HepG2 (cell line): ENCODE measurements around the gene STX4. TPM values are rescaled to one million over a fixed set of nuclear protein-coding genes. Genes with fewer than 3 reads are reported as not detected.

ENCODE experiments used
- ATF2 ChIP-seq: sonication (generic); formaldehyde crosslinking; IDR thresholded peaks from 2 replicates; pipeline ENCODE4 v1.4.0; 2020; ENCODE audit warnings: missing genetic modification reagents
- ATF4 ChIP-seq, 2 experiments: fragments of 450-650 bp in 1 of 2; sonication (generic) in 1 of 2; formaldehyde crosslinking; IDR thresholded peaks; 2 replicates each; pipeline versions ENCODE4 v1.5.0 to v1.8.0; 2020 to 2022; ENCODE audit warnings: mild to moderate bottlenecking in 1 of 2, missing genetic modification reagents in 1 of 2
- CHCHD3 ChIP-seq: sonication (generic); formaldehyde crosslinking; IDR thresholded peaks from 2 replicates; pipeline ENCODE4 v1.8.0; 2022; ENCODE audit warnings: mild to moderate bottlenecking, missing genetic modification reagents, moderate library complexity
- IKZF1 ChIP-seq: fragments of 450-650 bp; IDR thresholded peaks from 2 replicates; pipeline ENCODE4 v1.7.1; 2016
- MNT ChIP-seq: fragments of 450-650 bp; IDR thresholded peaks from 2 replicates; pipeline ENCODE4 v1.6.1; 2016
- NFE2L2 ChIP-seq: fragments of 150-350 bp; IDR thresholded peaks from 2 replicates; pipeline ENCODE4 v1.6.1; 2014; ENCODE audit warnings: low read length
- PHF5A ChIP-seq: IDR thresholded peaks from one replicate; pipeline ENCODE4 v1.6.1; 2018; ENCODE audit warnings: low read depth, missing genetic modification reagents; ENCODE audit not compliant: unreplicated experiment
- PRMT3 ChIP-seq: sonication (generic); formaldehyde crosslinking; IDR thresholded peaks from 2 replicates; pipeline ENCODE4 v1.8.1; 2022; ENCODE audit warnings: low read depth, mild to moderate bottlenecking, moderate library complexity, missing genetic modification reagents, borderline replicate concordance
- RXRB ChIP-seq: IDR thresholded peaks from 2 replicates; pipeline ENCODE4 v1.6.1; 2016; ENCODE audit warnings: borderline replicate concordance, missing genetic modification reagents, missing compliant biosample characterization
- SNAPC2 ChIP-seq: sonication (generic); formaldehyde crosslinking; IDR thresholded peaks from 2 replicates; pipeline ENCODE4 v1.8.1; 2022; ENCODE audit warnings: mild to moderate bottlenecking, missing genetic modification reagents
- SP5 ChIP-seq: IDR thresholded peaks from 2 replicates; pipeline ENCODE4 v1.6.1; 2016; ENCODE audit warnings: low read depth, borderline replicate concordance
- UBTF ChIP-seq: sonication (generic); formaldehyde crosslinking; IDR thresholded peaks from 2 replicates; pipeline ENCODE4 v1.4.0; 2020; ENCODE audit warnings: mild to moderate bottlenecking, missing genetic modification reagents
- ZFAT ChIP-seq: sonication (generic); formaldehyde crosslinking; conservative IDR thresholded peaks from 2 replicates; pipeline ENCODE4 v1.8.1; 2023; ENCODE audit warnings: missing genetic modification reagents, inconsistent platforms
- ZFP36L1 ChIP-seq: sonication (generic); formaldehyde crosslinking; IDR thresholded peaks from 2 replicates; pipeline ENCODE4 v1.8.0; 2022; ENCODE audit warnings: mild to moderate bottlenecking, missing genetic modification reagents, moderate library complexity
- ZNF121 ChIP-seq: sonication (generic); formaldehyde crosslinking; IDR thresholded peaks from 2 replicates; pipeline ENCODE4 v1.5.0; 2020; ENCODE audit warnings: mild to moderate bottlenecking, missing genetic modification reagents
- ZNF333 ChIP-seq: sonication (generic); formaldehyde crosslinking; IDR thresholded peaks from 2 replicates; pipeline ENCODE4 v1.4.0; 2020; ENCODE audit warnings: mild to moderate bottlenecking, missing genetic modification reagents, borderline replicate concordance
- ZNF33B ChIP-seq: sonication (generic); formaldehyde crosslinking; IDR thresholded peaks from 2 replicates; pipeline ENCODE4 v1.5.1; 2020; ENCODE audit warnings: mild to moderate bottlenecking, missing genetic modification reagents
- ZNF354B ChIP-seq: sonication (generic); formaldehyde crosslinking; IDR thresholded peaks from 2 replicates; pipeline ENCODE4 v1.8.0; 2022; ENCODE audit warnings: mild to moderate bottlenecking, missing genetic modification reagents
- ZNF512 ChIP-seq: sonication (generic); formaldehyde crosslinking; IDR thresholded peaks from 2 replicates; pipeline ENCODE4 v1.4.0; 2020; ENCODE audit warnings: mild to moderate bottlenecking, missing genetic modification reagents
- ZNF605 ChIP-seq: sonication (generic); formaldehyde crosslinking; IDR thresholded peaks from 2 replicates; pipeline ENCODE4 v1.8.0; 2022; ENCODE audit warnings: mild to moderate bottlenecking, missing genetic modification reagents
- ZNF75D ChIP-seq: sonication (generic); formaldehyde crosslinking; IDR thresholded peaks from 2 replicates; pipeline ENCODE4 v1.8.1; 2023; ENCODE audit warnings: missing genetic modification reagents, mild to moderate bottlenecking, borderline replicate concordance
- polyA plus RNA-seq, 8 experiments: library from polyadenylated mRNA; depleted of rRNA in 3 of 8; stranded (reverse) in 7 of 8; unstranded in 1 of 8; fragments of >200 nt; fragmentation: Illumina TruSeq in 4 of 8; extraction: Trizol in 4 of 8; gene quantifications; 2 replicates each; pipeline versions ENCODE4 v1.2.1 to v1.2.3, GENCODE V29; 2011 to 2016; ENCODE audit warnings: low read depth in 4 of 8, missing spikeins in 1 of 8, mixed read lengths in 1 of 8; ENCODE audit not compliant: insufficient read depth in 1 of 8
- total RNA-seq, 5 experiments: library from RNA; depleted of rRNA; stranded (reverse); fragments of >200 nt; fragmentation: Illumina TruSeq; extraction: Trizol; gene quantifications; 2 replicates each; pipeline ENCODE4 v1.2.3, GENCODE V29; 2016; ENCODE audit warnings: low read depth in 1 of 5

The STX4 gene
- total and polyA plus RNA-seq, 2 of the 13 experiments (the other 11 are each of a cell fraction or from before 2014, with no cell fraction given) = 29.2 to 34.6 TPM

- TF ChIP-seq ATF4 (CRISPR knock-in tag; IDR thresholded peaks at IDR 0.05) (no peak), ZNF333 (CRISPR knock-in tag) (peak; percentile 27; the same call in 1 of the 2 replicates), MNT (no peak), ZFP36L1 (CRISPR knock-in tag) (no peak), ZNF512 (CRISPR knock-in tag) (no peak), PHF5A (CRISPR knock-in tag) (no peak), ZNF33B (CRISPR knock-in tag) (peak; percentile 69; the same call in 1 of the 2 replicates), ZNF605 (CRISPR knock-in tag) (peak; percentile 28; the same call in 1 of the 2 replicates), NFE2L2 (no peak), SNAPC2 (CRISPR knock-in tag) (no peak), ZNF354B (no peak), ZNF121 (CRISPR knock-in tag) (peak; percentile 44; the same call in 1 of the 2 replicates), ZNF75D (CRISPR knock-in tag) (no peak), IKZF1 (no peak), SP5 (CRISPR knock-in tag) (no peak), UBTF (CRISPR knock-in tag) (peak; percentile 18; the same call in 1 of the 2 replicates), PRMT3 (CRISPR knock-in tag) (0 out of 2 replicates have a peak, but pooled peaks have one; percentile 33), ZFAT (CRISPR knock-in tag) (no peak), CHCHD3 (CRISPR knock-in tag) (no peak), RXRB (CRISPR knock-in tag) (peak; percentile 14; the same call in 1 of the 2 replicates), ATF2 (peak; percentile 8; the same call in 1 of the 2 replicates)
Observed at GRCh38 chr16:30997725-30998711, 35.3 kb upstream of the STX4 start (continued).
